PC-3 (cell line): Measurements from ENCODE around the gene CDCA4. TPM values are rescaled to one million over a fixed set of nuclear protein-coding genes. Genes with fewer than 3 reads are reported as not detected.

Experiments used
- ATAC-seq: fragments of 200-7000 bp; cut with Tn5 transposase; 2 replicates; pipeline ENCODE4 v1.9.1; 2020; ENCODE audit warnings: mild to moderate bottlenecking, moderate library complexity
- BruUV-seq: library from RNA; stranded (reverse); fragments of 400-500 nt; replicated peaks from 2 replicates; lab custom pipeline; 2021; lab: Mats Ljungman, UMichigan
- CTCF ChIA-PET: fragments of 300-600 bp; sonication (Branson Sonifier 250); formaldehyde crosslinking; loops from one replicate; lab custom pipeline; 2022; ENCODE audit warnings: antibody characterized with exemption; lab: Charles Lee
- POLR2A ChIA-PET: fragments of 300-600 bp; sonication (Branson Sonifier 250); formaldehyde crosslinking; loops from one replicate; lab custom pipeline; 2022; ENCODE audit warnings: antibody characterized with exemption; ENCODE audit not compliant: unreplicated experiment; lab: Charles Lee
- DNase-seq: peaks from one replicate; pipeline ENCODE4 v3.0.0-alpha.2; 2015
- H2AFZ ChIP-seq: fragments of 300-600 bp; sonication (generic); 2 replicates; pipeline ENCODE4 v1.6.0; 2016; ENCODE audit warnings: antibody characterized with exemption, low read length
- H3F3A ChIP-seq: fragments of 300-600 bp; sonication (generic); one replicate; pipeline ENCODE4 v1.6.0; 2017; ENCODE audit warnings: antibody characterized with exemption, low read length, control low read depth, mild to moderate bottlenecking; ENCODE audit not compliant: unreplicated experiment
- H3K27ac ChIP-seq: fragments of 300-600 bp; sonication (generic); 2 replicates; pipeline ENCODE4 v1.5.1; 2016; ENCODE audit warnings: mild to moderate bottlenecking, low read length
- H3K27me3 ChIP-seq: fragments of 300-600 bp; sonication (generic); 2 replicates; pipeline ENCODE4 v1.6.1; 2016; ENCODE audit warnings: low read length, mixed read lengths
- H3K36me3 ChIP-seq: fragments of 300-600 bp; sonication (generic); 2 replicates; pipeline ENCODE4 v1.6.1; 2016; ENCODE audit warnings: low read depth, mixed run types, low read length, mixed read lengths
- H3K4me1 ChIP-seq: fragments of 300-600 bp; sonication (generic); 2 replicates; pipeline ENCODE4 v1.5.1; 2016; ENCODE audit warnings: low read length; ENCODE audit not compliant: insufficient read depth
- H3K4me2 ChIP-seq: fragments of 300-600 bp; sonication (generic); 2 replicates; pipeline ENCODE4 v1.6.0; 2016; ENCODE audit warnings: low read length
- H3K4me3 ChIP-seq: fragments of 300-600 bp; sonication (generic); 2 replicates; pipeline ENCODE4 v1.5.1; 2016; ENCODE audit warnings: mild to moderate bottlenecking, low read length, mixed read lengths
- H3K79me2 ChIP-seq: fragments of 300-600 bp; sonication (generic); 2 replicates; pipeline ENCODE4 v1.6.1; 2017; ENCODE audit warnings: low read length, mixed read lengths
- H3K9ac ChIP-seq: fragments of 300-600 bp; sonication (generic); 2 replicates; pipeline ENCODE4 v1.6.0; 2016; ENCODE audit warnings: mild to moderate bottlenecking, low read length
- H3K9me2 ChIP-seq: fragments of 300-600 bp; sonication (generic); replicated peaks from 2 replicates; pipeline ENCODE4 v1.6.1; 2016; ENCODE audit warnings: mixed run types, low read length, mixed read lengths
- H3K9me3 ChIP-seq: fragments of 300-600 bp; sonication (generic); 2 replicates; pipeline ENCODE4 v1.6.1; 2016; ENCODE audit warnings: low read length, mixed read lengths
- H4K20me1 ChIP-seq: fragments of 300-600 bp; sonication (generic); 2 replicates; pipeline ENCODE4 v1.6.1; 2016; ENCODE audit warnings: low read length, mixed read lengths
- EZH2 ChIP-seq: fragments of 300-600 bp; sonication (generic); IDR thresholded peaks from one replicate; pipeline ENCODE4 v1.6.1; 2017; ENCODE audit warnings: antibody characterized with exemption, mild to moderate bottlenecking, low read length; ENCODE audit not compliant: unreplicated experiment
- EZH2phosphoT487 ChIP-seq: fragments of 300-600 bp; sonication (generic); IDR thresholded peaks from 2 replicates; pipeline ENCODE4 v1.6.1; 2018; ENCODE audit warnings: mild to moderate bottlenecking, antibody characterized with exemption, low read length, borderline replicate concordance
- intact Hi-C: fragments of 100-400 bp; cut with micrococcal nuclease; formaldehyde crosslinking; loops from 2 replicates; pipeline ENCODE4 v1.9.0; 2023
- total RNA-seq: library from RNA; depleted of rRNA; stranded (reverse); fragments of >200 nt; gene quantifications from 2 replicates; pipeline ENCODE4 v1.2.3, GENCODE V29; 2014; rRNA removed
- TF ChIP-seq, protein P1 (sequence below): fragments of 300-600 bp; sonication (generic); conservative IDR thresholded peaks from 2 replicates; pipeline ENCODE4 v1.5.1; 2017; ENCODE audit warnings: antibody characterized with exemption, low read depth, mild to moderate bottlenecking, low read length

CDCA4 gene
- total RNA-seq, 1 experiment from 2014 or later = 113 TPM

DNA sequence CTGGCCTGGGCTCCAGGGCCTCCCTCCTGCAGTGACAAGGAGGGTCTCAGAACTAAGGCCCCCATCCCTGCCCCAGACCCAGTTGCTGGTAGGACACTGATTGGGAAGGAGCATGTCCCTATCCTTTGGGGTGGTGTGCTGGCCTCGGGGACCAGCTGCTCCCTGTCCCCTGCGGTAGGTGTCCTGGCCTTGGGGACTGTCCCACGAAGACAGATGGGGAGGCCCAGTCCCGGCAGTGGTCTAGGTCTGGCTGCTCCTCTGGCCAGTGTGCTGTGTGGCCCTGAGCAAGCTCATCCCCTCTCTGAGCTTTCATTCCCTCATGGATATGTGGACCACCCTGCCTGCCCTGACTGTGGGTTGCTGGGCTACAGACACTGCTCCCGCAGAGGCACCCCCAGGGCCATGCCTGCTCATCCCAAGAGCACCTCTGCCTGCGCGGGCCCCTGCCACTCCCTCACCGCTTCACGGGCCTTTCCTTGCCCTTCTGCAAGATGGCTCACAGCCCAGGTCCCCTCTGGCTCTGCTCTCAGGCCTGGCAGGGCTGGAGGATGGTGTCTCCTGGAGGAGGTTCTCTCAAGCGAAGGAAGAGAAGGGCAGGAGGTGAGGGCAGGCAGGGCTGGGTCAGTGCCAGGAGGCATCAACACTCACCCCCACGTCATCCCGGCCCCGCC is 55.2 kb downstream of the CDCA4 start:
- Histone ChIP-seq H3K9ac (no peak overlapping the region), H3K9me3 (no peaks in the 10 kb centered on the region), H3K36me3 (no peaks in the 10 kb centered on the region), H4K20me1 (no peaks in the 10 kb centered on the region), H3K4me1 (peaks cover 40% of the 10 kb centered on the region), H3K9me2 (no peaks in the 10 kb centered on the region), H3K27me3 (no peaks in the 10 kb centered on the region), H3K27ac (no peak overlapping the region), H3F3A (no peaks in the 10 kb centered on the region), H3K79me2 (0 out of 2 replicates have a peak, but pooled peaks cover 4% of the 10 kb centered on the region), H3K4me2 (no peak overlapping the region), H3K4me3 (no peak overlapping the region), H2AFZ (no peak overlapping the region)
- intact Hi-C loops = no loop called here
- TF ChIP-seq EZH2 (no peak), EZH2phosphoT487 (no peak)
- ChIA-PET CTCF (interaction anchor here (0.7 kb wide), 1 partner anchor 8 kb away, joined by 3 read pairs; no protein-coding TSS in a partner anchor), POLR2A (no interaction called here)
- no TSS peak for BruUV-seq
- no peak for DNase-seq
- ATAC-seq = no peak

DNA sequence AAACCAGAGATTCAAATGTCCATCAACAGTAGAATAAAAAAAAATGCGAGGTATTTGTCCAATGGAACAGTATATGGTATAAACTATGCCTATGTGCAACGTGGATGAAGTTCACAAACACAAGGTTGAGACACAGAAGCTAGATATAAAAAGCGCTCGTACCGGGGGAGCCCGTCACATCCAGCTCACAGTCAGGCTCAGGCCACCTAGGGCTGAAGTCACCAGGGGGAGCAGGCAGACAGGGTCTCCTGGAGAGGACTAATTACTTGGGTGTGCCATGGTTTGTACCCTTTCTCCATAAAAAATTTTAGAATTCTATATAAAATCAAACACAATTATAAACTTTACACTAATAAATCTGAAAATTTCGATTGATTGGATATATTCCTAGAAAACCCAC is 56.3 kb downstream of the CDCA4 start:
- TF ChIP-seq, protein P1, sequence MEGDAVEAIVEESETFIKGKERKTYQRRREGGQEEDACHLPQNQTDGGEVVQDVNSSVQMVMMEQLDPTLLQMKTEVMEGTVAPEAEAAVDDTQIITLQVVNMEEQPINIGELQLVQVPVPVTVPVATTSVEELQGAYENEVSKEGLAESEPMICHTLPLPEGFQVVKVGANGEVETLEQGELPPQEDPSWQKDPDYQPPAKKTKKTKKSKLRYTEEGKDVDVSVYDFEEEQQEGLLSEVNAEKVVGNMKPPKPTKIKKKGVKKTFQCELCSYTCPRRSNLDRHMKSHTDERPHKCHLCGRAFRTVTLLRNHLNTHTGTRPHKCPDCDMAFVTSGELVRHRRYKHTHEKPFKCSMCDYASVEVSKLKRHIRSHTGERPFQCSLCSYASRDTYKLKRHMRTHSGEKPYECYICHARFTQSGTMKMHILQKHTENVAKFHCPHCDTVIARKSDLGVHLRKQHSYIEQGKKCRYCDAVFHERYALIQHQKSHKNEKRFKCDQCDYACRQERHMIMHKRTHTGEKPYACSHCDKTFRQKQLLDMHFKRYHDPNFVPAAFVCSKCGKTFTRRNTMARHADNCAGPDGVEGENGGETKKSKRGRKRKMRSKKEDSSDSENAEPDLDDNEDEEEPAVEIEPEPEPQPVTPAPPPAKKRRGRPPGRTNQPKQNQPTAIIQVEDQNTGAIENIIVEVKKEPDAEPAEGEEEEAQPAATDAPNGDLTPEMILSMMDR = no peak
- TF ChIP-seq EZH2 (no peak), EZH2phosphoT487 (no peak)
- no TSS peak for BruUV-seq
- POLR2A ChIA-PET = no interaction called here

More for the DNA sequence above, 56.3 kb downstream of the CDCA4 start:
- CTCF ChIA-PET = interaction anchor here (0.7 kb wide), 1 partner anchor 9 kb away, joined by 3 read pairs; no protein-coding TSS in a partner anchor
- H3K9me3 ChIP-seq = no peaks in the 10 kb centered on the region
- no peaks in the 10 kb centered on the region for H4K20me1 ChIP-seq
- no peak overlapping the region for H2AFZ ChIP-seq
- no peaks in the 10 kb centered on the region for H3K27me3 ChIP-seq
- H3K4me2 ChIP-seq = no peak overlapping the region
- DNase-seq (no peak), ATAC-seq (no peak)
- intact Hi-C loops = no loop called here
- no peak overlapping the region for H3K27ac ChIP-seq
- H3K36me3 ChIP-seq = no peaks in the 10 kb centered on the region
- 0 out of 2 replicates have a peak, but pooled peaks cover 4% of the 10 kb centered on the region for H3K79me2 ChIP-seq
- H3F3A ChIP-seq = no peaks in the 10 kb centered on the region
- no peaks in the 10 kb centered on the region for H3K9me2 ChIP-seq
- no peak overlapping the region for H3K4me3 ChIP-seq
- H3K4me1 ChIP-seq = peaks cover 29% of the 10 kb centered on the region
- H3K9ac ChIP-seq = no peak overlapping the region

Other genes with a start within 250 kb of the CDCA4 start
- gene AKT1, start 225.3 kb downstream of the CDCA4 start, total RNA-seq = 196 and 212 TPM in 2 replicates
- gene ZBTB42, start 220.0 kb downstream of the CDCA4 start, total RNA-seq = 9.2 and 11.3 TPM in 2 replicates
- gene CEP170B, start 155.8 kb downstream of the CDCA4 start, total RNA-seq = 33.2 and 53.4 TPM in 2 replicates
- gene PLD4, start 96.2 kb downstream of the CDCA4 start, total RNA-seq = 0.04 TPM in 1 of 2 replicates, not detected in the other
- 25.0 and 31.1 TPM in 2 replicates for gene AHNAK2, start 42.7 kb downstream of the CDCA4 start, total RNA-seq
- gene CLBA1, start 35.3 kb downstream of the CDCA4 start, total RNA-seq = 19.2 and 27.5 TPM in 2 replicates
- gene GPR132, start 44.3 kb upstream of the CDCA4 start, total RNA-seq = 0.04 and 0.12 TPM in 2 replicates
- gene JAG2, start 147.7 kb upstream of the CDCA4 start, total RNA-seq = 57.1 and 59.3 TPM in 2 replicates
- 50.8 and 82.1 TPM in 2 replicates for gene NUDT14, start 160.2 kb upstream of the CDCA4 start, total RNA-seq
- 104 and 119 TPM in 2 replicates for gene BTBD6, start 227.4 kb upstream of the CDCA4 start, total RNA-seq